ENCODE results near the gene GPRC5A.

GRCh38 chr12:12939888-12940287 is 48.5 kb downstream of the GPRC5A start:
- no peak for TF ChIP-seq POLR2A (IDR thresholded peaks at IDR 0.05; ENCODE audit: low read depth, low read length)
- no peak for TF ChIP-seq POLR2AphosphoS5 (IDR thresholded peaks at IDR 0.05; ENCODE audit: low read depth, low read length)

Measured in GM12892 (cell line).